ENCODE data around the gene TAB2.
A peak's percentile ranks its signal among the peaks of the same experiment; 100 is the strongest.

The TAB2 gene

GRCh38 chr6:149284904-149285303 lies 32.6 kb upstream of the TAB2 start:
- TF ChIP-seq ZBTB7A (IDR thresholded peaks at IDR 0.05; ENCODE audit: low read depth) (no peak), TEAD4 (IDR thresholded peaks at IDR 0.05) (no peak)

DNA sequence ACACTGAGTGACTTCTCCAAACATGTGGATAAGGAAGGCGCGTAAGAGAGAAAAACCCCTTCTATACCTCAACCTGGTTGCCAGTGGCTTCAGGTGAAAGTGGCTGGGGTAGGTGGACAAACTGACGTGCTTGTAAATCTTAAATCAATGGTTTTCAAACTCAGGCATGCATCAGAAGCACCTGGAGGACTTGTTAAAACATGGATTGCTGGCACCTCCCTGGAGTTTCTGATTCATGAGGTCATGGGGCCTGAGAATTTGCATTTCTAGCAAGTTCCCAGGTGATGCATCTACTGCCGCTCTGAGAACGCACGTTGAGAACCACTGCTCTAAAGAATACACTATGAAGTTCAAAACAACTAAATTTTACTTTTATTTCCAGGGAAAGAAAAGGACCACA lies 31.9 kb upstream of the TAB2 start:
- TF ChIP-seq TAF1 (IDR thresholded peaks at IDR 0.05; ENCODE audit: low read depth) (no peak), TCF12 (IDR thresholded peaks at IDR 0.05; ENCODE audit: low read depth) (no peak)

DNA sequence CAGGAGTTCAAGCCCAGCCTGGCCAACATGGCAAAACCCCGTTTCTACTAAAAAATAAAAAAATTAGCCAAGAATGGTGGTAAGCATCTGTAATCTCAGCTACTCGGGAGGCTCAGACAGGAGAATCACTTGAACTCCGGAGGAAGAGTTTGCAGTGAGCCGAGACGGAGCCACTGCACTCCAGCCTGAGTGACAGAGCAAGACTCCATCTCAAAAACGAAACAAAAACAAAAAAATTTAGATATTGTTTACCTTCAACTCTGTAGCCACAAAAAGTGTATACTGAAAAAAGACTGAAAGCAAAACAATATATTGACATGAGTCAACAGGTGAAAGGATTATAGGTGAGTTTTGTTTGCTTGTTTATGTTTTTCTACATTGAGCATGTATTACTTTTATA lies 30.6 kb upstream of the TAB2 start:
- TF ChIP-seq RAD21 (IDR thresholded peaks at IDR 0.05; ENCODE audit: low read depth) (no peak), YY1 (IDR thresholded peaks at IDR 0.05; ENCODE audit: low read depth) (no peak), TCF12 (IDR thresholded peaks at IDR 0.05; ENCODE audit: low read depth) (no peak), NFIC (IDR thresholded peaks at IDR 0.05) (no peak), EP300 (IDR thresholded peaks at IDR 0.05; ENCODE audit: borderline replicate concordance) (no peak), FOXM1 (IDR thresholded peaks at IDR 0.05; ENCODE audit: borderline replicate concordance, low read depth) (no peak), TEAD4 (IDR thresholded peaks at IDR 0.05) (no peak)

- TF ChIP-seq RAD21 (IDR thresholded peaks at IDR 0.05; ENCODE audit: low read depth) (no peak), CREB1 (IDR thresholded peaks at IDR 0.05; ENCODE audit: low read depth) (no peak), TAF1 (IDR thresholded peaks at IDR 0.05; ENCODE audit: low read depth) (no peak), ZBTB7A (IDR thresholded peaks at IDR 0.05; ENCODE audit: low read depth) (no peak), EP300 (IDR thresholded peaks at IDR 0.05; ENCODE audit: borderline replicate concordance) (no peak), TCF12 (IDR thresholded peaks at IDR 0.05; ENCODE audit: low read depth) (no peak), YY1 (IDR thresholded peaks at IDR 0.05; ENCODE audit: low read depth) (no peak), MAX (IDR thresholded peaks at IDR 0.05) (no peak), CEBPB (IDR thresholded peaks at IDR 0.05) (no peak), NFIC (IDR thresholded peaks at IDR 0.05) (no peak), TEAD4 (IDR thresholded peaks at IDR 0.05) (no peak)
- TF ChIP-seq, protein P1, sequence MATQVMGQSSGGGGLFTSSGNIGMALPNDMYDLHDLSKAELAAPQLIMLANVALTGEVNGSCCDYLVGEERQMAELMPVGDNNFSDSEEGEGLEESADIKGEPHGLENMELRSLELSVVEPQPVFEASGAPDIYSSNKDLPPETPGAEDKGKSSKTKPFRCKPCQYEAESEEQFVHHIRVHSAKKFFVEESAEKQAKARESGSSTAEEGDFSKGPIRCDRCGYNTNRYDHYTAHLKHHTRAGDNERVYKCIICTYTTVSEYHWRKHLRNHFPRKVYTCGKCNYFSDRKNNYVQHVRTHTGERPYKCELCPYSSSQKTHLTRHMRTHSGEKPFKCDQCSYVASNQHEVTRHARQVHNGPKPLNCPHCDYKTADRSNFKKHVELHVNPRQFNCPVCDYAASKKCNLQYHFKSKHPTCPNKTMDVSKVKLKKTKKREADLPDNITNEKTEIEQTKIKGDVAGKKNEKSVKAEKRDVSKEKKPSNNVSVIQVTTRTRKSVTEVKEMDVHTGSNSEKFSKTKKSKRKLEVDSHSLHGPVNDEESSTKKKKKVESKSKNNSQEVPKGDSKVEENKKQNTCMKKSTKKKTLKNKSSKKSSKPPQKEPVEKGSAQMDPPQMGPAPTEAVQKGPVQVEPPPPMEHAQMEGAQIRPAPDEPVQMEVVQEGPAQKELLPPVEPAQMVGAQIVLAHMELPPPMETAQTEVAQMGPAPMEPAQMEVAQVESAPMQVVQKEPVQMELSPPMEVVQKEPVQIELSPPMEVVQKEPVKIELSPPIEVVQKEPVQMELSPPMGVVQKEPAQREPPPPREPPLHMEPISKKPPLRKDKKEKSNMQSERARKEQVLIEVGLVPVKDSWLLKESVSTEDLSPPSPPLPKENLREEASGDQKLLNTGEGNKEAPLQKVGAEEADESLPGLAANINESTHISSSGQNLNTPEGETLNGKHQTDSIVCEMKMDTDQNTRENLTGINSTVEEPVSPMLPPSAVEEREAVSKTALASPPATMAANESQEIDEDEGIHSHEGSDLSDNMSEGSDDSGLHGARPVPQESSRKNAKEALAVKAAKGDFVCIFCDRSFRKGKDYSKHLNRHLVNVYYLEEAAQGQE (IDR thresholded peaks at IDR 0.05; ENCODE audit: low read depth) = no peak
Measured at GRCh38 chr6:149289192-149289781, 28.2 kb upstream of the TAB2 start.

GRCh38 chr6:149289966-149290365 lies 27.5 kb upstream of the TAB2 start:
- TF ChIP-seq TAF1 (IDR thresholded peaks at IDR 0.05; ENCODE audit: low read depth) (no peak), EP300 (IDR thresholded peaks at IDR 0.05; ENCODE audit: borderline replicate concordance) (no peak), EGR1 (IDR thresholded peaks at IDR 0.05) (no peak), YY1 (IDR thresholded peaks at IDR 0.05; ENCODE audit: low read depth) (no peak), CEBPB (IDR thresholded peaks at IDR 0.05) (no peak), MAX (IDR thresholded peaks at IDR 0.05) (no peak)
- TF ChIP-seq, protein P1 (IDR thresholded peaks at IDR 0.05; ENCODE audit: low read depth) = no peak

DNA sequence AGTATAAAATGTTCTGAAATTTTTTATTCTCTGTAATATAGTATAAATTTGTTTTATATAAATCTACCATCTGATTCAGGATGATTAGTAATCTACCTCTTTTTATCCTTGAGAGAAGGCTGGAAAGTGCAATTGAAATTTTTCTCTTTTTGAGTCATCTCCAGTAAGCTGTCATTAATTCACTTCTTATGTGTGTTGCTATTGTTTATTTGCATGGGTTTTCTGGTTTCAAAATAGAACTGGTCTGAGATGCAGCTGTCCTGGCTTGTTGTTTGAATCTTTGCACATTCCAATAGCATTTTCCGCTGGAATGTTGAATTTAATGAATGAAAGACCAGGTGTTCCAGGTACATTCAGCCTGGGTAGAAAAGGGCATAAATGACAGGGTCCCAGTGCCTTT lies 24.3 kb upstream of the TAB2 start:
- TF ChIP-seq MAX (IDR thresholded peaks at IDR 0.05) (no peak), NFIC (IDR thresholded peaks at IDR 0.05) (no peak), FOXM1 (IDR thresholded peaks at IDR 0.05; ENCODE audit: borderline replicate concordance, low read depth) (no peak), EP300 (IDR thresholded peaks at IDR 0.05; ENCODE audit: borderline replicate concordance) (no peak), YY1 (IDR thresholded peaks at IDR 0.05; ENCODE audit: low read depth) (no peak), TEAD4 (IDR thresholded peaks at IDR 0.05) (no peak), ZBTB7A (IDR thresholded peaks at IDR 0.05; ENCODE audit: low read depth) (no peak), USF1 (IDR thresholded peaks at IDR 0.05) (no peak)

DNA sequence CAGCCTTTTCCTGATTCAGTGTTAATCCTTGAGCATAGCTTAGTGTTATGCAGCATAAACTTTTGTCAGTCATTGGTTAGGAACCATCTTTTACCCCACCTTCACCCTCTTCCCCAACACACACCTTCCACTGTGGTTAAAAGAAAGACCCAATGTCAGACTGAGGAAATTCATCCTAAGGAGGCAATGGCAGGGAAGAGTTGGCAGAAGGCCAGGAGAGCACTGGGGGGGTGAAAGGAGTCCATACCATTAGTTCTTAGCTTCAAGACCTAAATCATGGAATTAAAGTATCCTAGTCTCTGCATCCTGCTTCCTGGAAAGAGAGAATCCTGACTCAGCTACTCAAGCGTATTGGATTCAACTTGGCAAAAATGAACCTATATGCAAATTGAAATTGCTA lies 16.9 kb upstream of the TAB2 start:
- TF ChIP-seq NFIC (IDR thresholded peaks at IDR 0.05) = peak; percentile 25; the same call in 1 of the 2 replicates
- TF ChIP-seq TAF1 (IDR thresholded peaks at IDR 0.05; ENCODE audit: low read depth) = no peak

Data from Ishikawa (cell line).